Mesenchymal stem cell (in vitro differentiated cells and primary cell): ENCODE results near the gene MIP.

Experiments
- DNase-seq: peaks from one replicate; pipeline ENCODE4 v3.0.0-alpha.2; 2013
- H2AFZ ChIP-seq: one replicate; pipeline ENCODE4 v1.6.1; 2013; ENCODE audit warnings: low read depth, mild to moderate bottlenecking, control low read depth, inconsistent platforms, low read length, moderate library complexity
- H2AK5ac ChIP-seq: 2 replicates; pipeline ENCODE4 v1.6.1; 2013; ENCODE audit warnings: low read length, moderate library complexity, mild to moderate bottlenecking, inconsistent platforms; ENCODE audit not compliant: severe bottlenecking
- H2BK120ac ChIP-seq: one replicate; pipeline ENCODE4 v1.6.1; 2013; ENCODE audit warnings: low read depth, mild to moderate bottlenecking, inconsistent platforms, low read length, moderate library complexity
- H2BK12ac ChIP-seq, 2 experiments: one replicate each; pipeline ENCODE4 v1.6.1; 2013; ENCODE audit warnings: inconsistent platforms in 2 of 2, low read length in 2 of 2, mild to moderate bottlenecking in 2 of 2, moderate library complexity in 2 of 2, control low read depth in 1 of 2
- H2BK15ac ChIP-seq: one replicate; pipeline ENCODE4 v1.6.1; 2013; ENCODE audit warnings: mild to moderate bottlenecking, low read depth, inconsistent platforms; ENCODE audit not compliant: poor library complexity, severe bottlenecking
- H2BK5ac ChIP-seq: 2 replicates; pipeline ENCODE4 v1.6.1; 2013; ENCODE audit warnings: low read depth, mild to moderate bottlenecking, low read length, control low read depth, inconsistent platforms; ENCODE audit not compliant: poor library complexity, severe bottlenecking
- H3K14ac ChIP-seq, 2 experiments: one replicate each; pipeline ENCODE4 v1.6.1; 2013; ENCODE audit warnings: inconsistent platforms in 2 of 2, low read length in 2 of 2, control low read depth in 1 of 2, mild to moderate bottlenecking in 1 of 2, moderate library complexity in 1 of 2
- H3K18ac ChIP-seq, 2 experiments: one replicate each; pipeline ENCODE4 v1.6.1; 2013; ENCODE audit warnings: inconsistent platforms in 2 of 2, low read length in 2 of 2, control low read depth in 1 of 2, low read depth in 1 of 2, mild to moderate bottlenecking in 1 of 2
- H3K23ac ChIP-seq, 2 experiments: one replicate each; pipeline ENCODE4 v1.6.1; 2013; ENCODE audit warnings: inconsistent platforms in 2 of 2, low read length in 2 of 2, mild to moderate bottlenecking in 2 of 2, moderate library complexity in 2 of 2, control low read depth in 1 of 2
- H3K27ac ChIP-seq: 2 replicates; pipeline ENCODE4 v1.5.1; 2013; ENCODE audit warnings: mild to moderate bottlenecking, moderate library complexity, low read length, control low read depth, inconsistent platforms; ENCODE audit not compliant: poor library complexity, severe bottlenecking
- H3K27me3 ChIP-seq, 2 experiments: 2 replicates each; pipeline versions ENCODE4 v1.6.1 to v1.7.0; 2013; ENCODE audit warnings: low read length in 2 of 2, mild to moderate bottlenecking in 2 of 2, moderate library complexity in 2 of 2, control low read depth in 1 of 2, inconsistent platforms in 1 of 2; ENCODE audit not compliant: control insufficient read depth in 1 of 2, insufficient read depth in 1 of 2
- H3K36me3 ChIP-seq, 2 experiments: 2 replicates each; pipeline versions ENCODE4 v1.6.1 to v1.7.0; 2013; ENCODE audit warnings: low read length in 2 of 2, control low read depth in 1 of 2, inconsistent platforms in 1 of 2, low read depth in 1 of 2, mild to moderate bottlenecking in 1 of 2; ENCODE audit not compliant: insufficient read depth in 2 of 2, control insufficient read depth in 1 of 2
- H3K4ac ChIP-seq, 2 experiments: one replicate each; pipeline ENCODE4 v1.6.1; 2013; ENCODE audit warnings: inconsistent platforms in 2 of 2, low read length in 2 of 2, mild to moderate bottlenecking in 2 of 2, moderate library complexity in 2 of 2, control low read depth in 1 of 2, low read depth in 1 of 2
- H3K4me1 ChIP-seq: 2 replicates; pipeline ENCODE4 v1.6.1; 2013; ENCODE audit warnings: low read depth, low read length, control low read depth; ENCODE audit not compliant: control insufficient read depth, insufficient read depth
- H3K4me2 ChIP-seq: 2 replicates; pipeline ENCODE4 v1.6.1; 2013; ENCODE audit warnings: low read length, mild to moderate bottlenecking, inconsistent platforms; ENCODE audit not compliant: poor library complexity, severe bottlenecking
- H3K4me3 ChIP-seq, 2 experiments: 2 replicates each; pipeline versions ENCODE4 v1.5.1 to v1.7.0; 2013; ENCODE audit warnings: low read length in 2 of 2, mild to moderate bottlenecking in 2 of 2, control low read depth in 1 of 2, low read depth in 1 of 2; ENCODE audit not compliant: insufficient read depth in 1 of 2
- H3K79me1 ChIP-seq: replicated peaks from 2 replicates; pipeline ENCODE4 v1.6.1; 2013; ENCODE audit warnings: mild to moderate bottlenecking, control low read depth, low read length, inconsistent platforms; ENCODE audit not compliant: poor library complexity, severe bottlenecking
- H3K9ac ChIP-seq: 2 replicates; pipeline ENCODE4 v1.7.0; 2013; ENCODE audit warnings: mild to moderate bottlenecking, low read length, moderate library complexity
- H3K9me3 ChIP-seq: 2 replicates; pipeline ENCODE4 v1.7.0; 2013; ENCODE audit warnings: mild to moderate bottlenecking, low read length; ENCODE audit not compliant: control insufficient read depth
- H4K8ac ChIP-seq: one replicate; pipeline ENCODE4 v1.6.1; 2013; ENCODE audit warnings: inconsistent platforms, mild to moderate bottlenecking, low read length, moderate library complexity
- H4K91ac ChIP-seq: one replicate; pipeline ENCODE4 v1.6.1; 2013; ENCODE audit warnings: mild to moderate bottlenecking, low read length, inconsistent platforms
- WGBS: methylation state at CpG from one replicate; pipeline ENCODE4 v1.1.7; 2013; ENCODE audit warnings: mixed read lengths; 5-methylcytosine and 5-hydroxymethylcytosine counted together

MIP gene

GRCh38 chr12:56476143-56476542 lies 21.7 kb upstream of the MIP start:
- no peak overlapping the region for H3K18ac ChIP-seq
- H3K36me3 ChIP-seq = peaks cover 13 to 23% of the 10 kb centered on the region in 2 experiments
- H2AK5ac ChIP-seq = no peak overlapping the region
- no peak overlapping the region for H3K4me3 ChIP-seq
- H2AFZ ChIP-seq = no peak overlapping the region
- H2BK15ac ChIP-seq = no peak overlapping the region
- no peak overlapping the region for H2BK5ac ChIP-seq
- no peak overlapping the region for H4K8ac ChIP-seq
- no peaks in the 10 kb centered on the region for H3K27me3 ChIP-seq
- H3K4me1 ChIP-seq = no peaks in the 10 kb centered on the region
- H3K79me1 ChIP-seq = peaks cover 11% of the 10 kb centered on the region
- H3K4ac ChIP-seq = no peak overlapping the region
- no peaks in the 10 kb centered on the region for H3K9me3 ChIP-seq
- H2BK12ac ChIP-seq = no peak overlapping the region
- no peak for DNase-seq
- H3K4me2 ChIP-seq = no peak overlapping the region
- 86% methylated on average over 6 of the region's 6 CpGs for WGBS
- H2BK120ac ChIP-seq = no peak overlapping the region
- no peak overlapping the region for H4K91ac ChIP-seq
- H3K23ac ChIP-seq = no peak overlapping the region
- H3K14ac ChIP-seq = no peak overlapping the region
- no peak overlapping the region for H3K27ac ChIP-seq
- no peak overlapping the region for H3K9ac ChIP-seq

DNA sequence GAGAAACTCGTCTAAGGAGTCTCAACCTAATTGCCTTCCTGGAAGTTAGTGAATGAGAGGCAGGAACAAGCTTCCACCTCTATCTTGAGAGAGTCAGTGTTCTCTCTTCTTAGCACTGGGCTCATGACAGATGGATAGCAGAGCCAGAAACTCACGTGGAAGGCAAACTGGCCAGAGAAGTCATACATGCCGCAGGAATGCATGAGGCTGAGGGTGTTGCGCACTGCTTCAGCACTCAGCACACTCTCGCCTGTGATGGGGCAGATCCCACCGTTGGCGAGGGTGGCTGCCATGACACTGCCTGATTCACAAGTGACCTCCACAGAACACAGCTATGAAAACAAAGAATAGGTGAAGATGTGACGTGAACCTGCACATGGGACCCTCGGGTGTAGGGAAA lies 19.9 kb upstream of the MIP start:
- H3K79me1 ChIP-seq = peaks cover 20% of the 10 kb centered on the region
- H3K9me3 ChIP-seq = no peaks in the 10 kb centered on the region
- no peak overlapping the region for H3K27ac ChIP-seq
- H2AK5ac ChIP-seq = no peak overlapping the region
- H2BK12ac ChIP-seq = no peak overlapping the region
- no peak overlapping the region for H4K91ac ChIP-seq
- no peak overlapping the region for H2BK120ac ChIP-seq
- H3K4me2 ChIP-seq = no peak overlapping the region
- DNase-seq = no peak
- 97% methylated on average over 9 of the region's 9 CpGs for WGBS
- no peaks in the 10 kb centered on the region for H3K27me3 ChIP-seq
- H3K18ac ChIP-seq = no peak overlapping the region
- H2BK15ac ChIP-seq = no peak overlapping the region
- H3K9ac ChIP-seq = no peak overlapping the region
- no peak overlapping the region for H4K8ac ChIP-seq
- no peak overlapping the region for H3K4me3 ChIP-seq
- H3K4me1 ChIP-seq = peaks cover 3% of the 10 kb centered on the region
- H3K23ac ChIP-seq = no peak overlapping the region
- no peak overlapping the region for H3K4ac ChIP-seq
- H3K14ac ChIP-seq = no peak overlapping the region
- peaks cover 15 to 34% of the 10 kb centered on the region in 2 experiments for H3K36me3 ChIP-seq
- no peak overlapping the region for H2AFZ ChIP-seq
- no peak overlapping the region for H2BK5ac ChIP-seq

DNA sequence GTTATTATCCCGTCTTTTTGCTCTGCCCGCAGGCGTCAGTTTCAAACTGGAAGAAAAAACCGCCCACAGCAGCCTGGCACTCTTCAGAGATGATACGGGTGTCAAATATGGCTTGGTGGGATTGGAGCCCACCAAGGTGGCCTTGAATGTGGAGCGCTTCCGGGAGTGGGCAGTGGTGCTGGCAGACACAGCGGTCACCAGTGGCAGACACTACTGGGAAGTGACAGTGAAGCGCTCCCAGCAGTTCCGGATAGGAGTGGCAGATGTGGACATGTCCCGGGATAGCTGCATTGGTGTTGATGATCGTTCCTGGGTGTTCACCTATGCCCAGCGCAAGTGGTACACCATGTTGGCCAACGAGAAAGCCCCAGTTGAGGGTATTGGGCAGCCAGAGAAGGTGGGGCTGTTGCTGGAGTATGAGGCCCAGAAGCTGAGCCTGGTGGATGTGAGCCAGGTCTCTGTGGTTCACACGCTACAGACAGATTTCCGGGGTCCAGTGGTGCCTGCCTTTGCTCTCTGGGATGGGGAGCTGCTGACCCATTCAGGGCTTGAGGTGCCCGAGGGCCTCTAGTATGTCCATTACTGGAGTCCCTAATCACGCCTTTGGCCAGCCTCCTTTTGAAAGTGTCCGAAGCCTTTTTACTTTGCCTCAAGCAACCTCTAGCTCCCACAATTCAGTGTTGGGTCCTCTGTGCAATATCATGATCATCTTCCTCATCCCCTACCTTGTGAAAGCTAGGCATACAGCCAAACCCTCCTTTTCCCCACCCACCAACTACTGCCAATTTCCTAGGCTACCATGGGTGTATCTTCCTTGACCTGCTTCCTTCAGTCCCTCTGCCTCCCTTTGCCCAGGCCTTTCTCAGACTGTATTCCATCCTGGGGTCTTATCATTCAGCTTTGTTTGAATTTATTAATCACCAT lies 14.8 kb upstream of the MIP start:
- Histone ChIP-seq H3K18ac (no peak overlapping the region), H3K79me1 (peaks cover 19% of the 10 kb centered on the region)
- WGBS = 69% methylated on average over 19 of the region's 19 CpGs

DNA sequence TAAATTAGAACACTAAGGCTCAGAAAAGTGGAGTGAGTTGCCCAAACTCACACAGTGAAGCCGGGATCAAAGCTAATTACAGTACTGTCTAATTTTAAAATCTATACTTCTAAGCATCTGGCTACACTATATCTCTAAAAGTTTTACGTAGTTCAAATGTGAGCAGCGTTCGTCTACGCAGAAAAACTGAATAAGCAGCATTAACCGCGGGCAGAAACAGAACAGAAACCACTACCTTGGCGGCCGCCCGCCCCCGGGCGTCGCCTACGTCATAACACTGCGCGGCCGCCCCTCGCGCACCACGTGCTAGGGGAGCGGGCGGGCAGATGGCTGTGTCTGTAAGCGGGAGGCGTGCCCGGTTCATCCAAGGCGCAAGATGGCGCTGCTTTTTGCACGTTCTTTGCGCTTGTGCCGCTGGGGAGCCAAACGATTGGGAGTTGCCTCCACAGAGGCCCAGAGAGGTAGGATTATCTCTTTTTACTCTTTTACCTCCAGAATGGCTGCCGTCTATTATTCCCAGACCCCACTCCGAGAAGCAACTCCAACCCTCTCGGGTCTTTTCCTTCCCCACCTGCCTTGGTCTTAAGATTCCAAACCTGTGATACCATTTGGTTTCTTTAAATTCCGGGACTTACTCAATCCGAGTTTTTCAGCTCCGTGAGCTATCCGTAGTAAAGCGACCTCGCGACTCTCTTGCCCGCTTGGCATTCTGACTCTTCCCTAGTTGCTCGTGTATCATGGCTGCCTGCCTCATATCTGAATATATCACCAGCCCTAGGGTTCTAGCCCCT lies 14.0 kb upstream of the MIP start, which contains the start of gene SPRYD4:
TSS of gene SPRYD4 (plus strand) at position 363 of the 791 bp plus-strand sequence. CDS start at position 377, 14 bp downstream.
- H4K91ac ChIP-seq = peak within 1 kb of the TSS; percentile 30
- H3K4me1 ChIP-seq = peaks cover 8% of the 10 kb centered on the region
- H3K9ac ChIP-seq = peak within 1 kb of the TSS; percentile 94
- H3K9me3 ChIP-seq = no peaks in the 10 kb centered on the region
- H3K4me3 ChIP-seq = peak within 1 kb of the TSS; percentile 64 to 87
- peak within 1 kb of the TSS in 1 of 2 experiments; percentile 86 for H3K23ac ChIP-seq
- WGBS = 1% methylated on average over 43 of the region's 43 CpGs
- H2AK5ac ChIP-seq = peak within 1 kb of the TSS; percentile 36
- H3K4ac ChIP-seq = peak within 1 kb of the TSS; percentile 39 to 90
- H3K27me3 ChIP-seq = no peaks in the 10 kb centered on the region
- peak within 1 kb of the TSS; percentile 73 for H3K27ac ChIP-seq
- peaks cover 9 to 28% of the 10 kb centered on the region in 2 experiments for H3K36me3 ChIP-seq
- H3K79me1 ChIP-seq = peaks cover 18% of the 10 kb centered on the region
- H2BK5ac ChIP-seq = peak within 1 kb of the TSS; percentile 90
- peak within 1 kb of the TSS; percentile 58 for H2AFZ ChIP-seq
- peak; percentile 93 for DNase-seq
- peak within 1 kb of the TSS; percentile 88 for H4K8ac ChIP-seq
- no peak within 1 kb of the TSS for H3K18ac ChIP-seq
- peak within 1 kb of the TSS in 1 of 2 experiments; percentile 59 for H2BK12ac ChIP-seq
- H3K4me2 ChIP-seq = peak within 1 kb of the TSS; percentile 92
- H3K14ac ChIP-seq = peak within 1 kb of the TSS in 1 of 2 experiments; percentile 55
- H2BK15ac ChIP-seq = no peak within 1 kb of the TSS
- H2BK120ac ChIP-seq = peak within 1 kb of the TSS; percentile 80

More for the DNA sequence above, 14.8 kb upstream of the MIP start:
- Histone ChIP-seq H2BK12ac (peak overlapping the region in 1 of 2 experiments; percentile 59), H3K36me3 (peaks cover 9 to 32% of the 10 kb centered on the region in 2 experiments), H2AFZ (peak overlapping the region; percentile 58), H3K27ac (no peak overlapping the region), H2BK120ac (no peak overlapping the region), H3K23ac (no peak overlapping the region), H3K9me3 (no peaks in the 10 kb centered on the region), H3K4me1 (peaks cover 8% of the 10 kb centered on the region), H3K4me2 (peak overlapping the region; percentile 92), H3K4me3 (peak overlapping the region; percentile 64 to 87), H4K91ac (peak overlapping the region; percentile 30), H3K9ac (peak overlapping the region; percentile 94), H2BK5ac (no peak overlapping the region), H3K14ac (peak overlapping the region in 1 of 2 experiments; percentile 55), H4K8ac (peak overlapping the region; percentile 88), H2BK15ac (no peak overlapping the region), H3K27me3 (no peaks in the 10 kb centered on the region), H3K4ac (peak overlapping the region; percentile 39 to 90), H2AK5ac (peak overlapping the region; percentile 36)
- DNase-seq = no peak
